Mucosa of gallbladder (tissue), 1 donor: ENCODE results near the gene RAB32. TPM values are rescaled to one million over a fixed set of nuclear protein-coding genes. Genes with fewer than 3 reads are reported as not detected.
A peak's percentile ranks its signal among the peaks of the same experiment; 100 is the strongest.
"Not testable (repeated sequence)": the region's sequence is repeated elsewhere in the genome, so short reads cannot be mapped to it uniquely, and the experiment has no call there.

ENCODE experiments used
- DNase-seq: peaks from one replicate; pipeline ENCODE4 v3.0.0-alpha.2; 2020; ENCODE audit warnings: low spot score
- total RNA-seq: library from RNA; stranded (reverse); gene quantifications from one replicate; pipeline ENCODE4 v1.2.1, GENCODE V29; 2021
- donor health status: DM: no; HTN: no; CAD: no.

RAB32 gene
- total RNA-seq = 31.1 TPM

DNA sequence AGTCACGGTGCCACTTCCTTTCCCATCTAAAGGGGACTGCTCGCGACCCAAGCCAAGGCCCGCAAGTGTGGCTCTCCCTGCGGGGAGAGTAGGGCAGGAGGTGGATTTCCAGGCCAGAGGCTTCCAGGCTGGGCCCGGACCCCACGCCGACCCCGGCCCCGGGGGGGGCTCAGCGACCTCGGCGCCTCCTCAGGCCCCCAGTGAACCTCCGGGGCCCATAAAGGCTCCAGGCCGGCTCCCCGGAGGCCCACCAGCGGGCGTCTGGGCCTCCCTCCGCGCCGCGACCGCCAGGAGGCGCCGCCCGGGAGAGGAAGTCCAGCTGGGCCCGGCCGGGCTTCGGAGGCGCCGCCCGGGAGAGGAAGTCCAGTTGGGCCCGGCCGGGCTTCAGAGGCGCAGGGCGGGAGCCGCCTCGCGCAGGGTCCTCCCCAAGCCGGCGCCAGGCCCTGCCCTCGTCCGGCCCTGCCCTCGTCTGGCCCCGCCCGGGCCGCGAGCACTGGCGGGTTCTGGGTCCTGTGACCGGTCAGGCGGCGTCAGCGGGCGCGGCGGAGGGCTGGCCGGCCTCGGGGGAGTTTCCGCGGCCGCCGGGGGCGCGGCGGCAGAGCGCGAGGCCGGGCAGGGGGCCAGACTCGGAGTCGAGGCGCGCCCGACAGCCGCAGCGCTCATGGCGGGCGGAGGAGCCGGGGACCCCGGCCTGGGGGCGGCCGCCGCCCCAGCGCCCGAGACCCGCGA is at the start of gene RAB32:
Gene RAB32, plus strand, starts transcription at position 623 of the 729 bp plus-strand sequence. Its CDS starts 39 bp downstream, at position 662.
- peak; percentile 94 for DNase-seq

DNA sequence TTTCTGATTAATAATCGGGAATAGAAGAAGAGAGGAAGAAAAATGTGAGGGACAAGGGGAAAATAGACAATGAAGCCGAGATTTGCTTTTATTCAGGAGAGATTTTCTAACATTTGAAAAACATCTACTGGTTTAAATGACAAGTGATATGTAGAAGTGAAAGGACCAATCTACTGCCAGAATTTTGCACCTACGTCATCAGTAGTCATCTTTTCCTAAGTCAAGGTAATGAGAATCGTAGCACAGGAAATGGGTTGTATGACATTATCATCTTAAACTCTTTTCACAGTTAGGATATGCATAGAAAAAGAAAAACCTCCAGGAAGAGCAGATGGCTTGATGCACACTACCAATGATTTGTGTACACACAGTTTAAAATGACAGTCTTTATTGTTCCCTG is 45.3 kb upstream of the RAB32 start:
- no peak for DNase-seq

DNA sequence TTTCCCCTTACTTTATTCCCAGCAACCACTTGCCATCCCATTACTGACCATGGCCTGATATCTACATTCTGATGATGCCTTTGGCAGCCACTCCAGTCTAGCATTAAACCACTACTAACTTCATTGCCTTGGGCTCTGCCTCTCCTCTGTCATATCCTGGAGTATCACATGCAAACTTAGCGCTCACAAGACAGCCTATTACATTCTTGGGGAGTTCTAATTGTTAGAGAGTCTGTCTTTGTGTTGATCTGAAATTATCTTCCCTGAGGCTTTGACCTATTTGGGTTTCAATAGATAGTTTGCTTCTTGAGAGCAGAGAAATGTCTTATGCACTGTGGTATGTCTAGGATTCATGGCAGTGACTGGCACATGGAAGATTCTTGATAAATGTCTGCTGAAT is 40.5 kb upstream of the RAB32 start:
- no peak for DNase-seq

DNA sequence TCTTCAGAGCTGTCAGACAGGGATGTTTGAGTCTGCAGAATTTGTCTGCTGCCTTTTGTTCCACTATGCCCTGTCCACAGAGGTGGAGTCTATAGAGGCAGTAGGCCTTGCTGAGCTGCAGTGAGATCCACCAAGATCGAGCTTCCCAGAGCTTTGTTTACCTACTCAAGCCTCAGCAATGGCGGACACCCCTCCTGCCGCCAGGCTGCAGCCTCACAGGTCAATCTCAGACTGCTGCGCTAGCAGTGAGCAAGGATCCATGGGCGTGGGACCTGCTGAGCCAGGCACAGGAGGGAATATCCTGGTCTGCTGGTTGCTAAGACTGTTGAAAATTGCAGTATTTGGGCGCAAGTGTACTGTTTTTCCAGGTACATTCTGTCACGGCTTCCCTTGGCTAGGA is 28.4 kb upstream of the RAB32 start:
- DNase-seq = no peak

DNA sequence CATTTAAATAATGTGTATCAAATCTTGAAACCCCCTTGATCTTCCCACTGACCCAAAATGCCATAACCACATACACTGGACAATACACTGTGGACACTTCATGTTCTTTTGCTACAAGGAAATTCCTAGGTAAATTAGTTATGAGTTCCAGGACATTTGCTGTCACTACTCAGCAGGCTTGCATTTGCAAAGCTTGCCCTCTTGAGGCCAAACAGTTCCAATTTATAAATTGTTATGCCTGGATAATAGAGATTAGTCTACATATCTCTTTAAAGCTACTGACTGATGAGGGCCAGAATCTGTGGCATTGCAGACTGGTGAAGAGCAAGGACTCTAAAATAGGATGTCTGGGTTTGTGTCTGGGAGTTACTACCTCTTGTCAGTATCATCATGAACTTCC is 17.4 kb upstream of the RAB32 start:
- DNase-seq = no peak

DNA sequence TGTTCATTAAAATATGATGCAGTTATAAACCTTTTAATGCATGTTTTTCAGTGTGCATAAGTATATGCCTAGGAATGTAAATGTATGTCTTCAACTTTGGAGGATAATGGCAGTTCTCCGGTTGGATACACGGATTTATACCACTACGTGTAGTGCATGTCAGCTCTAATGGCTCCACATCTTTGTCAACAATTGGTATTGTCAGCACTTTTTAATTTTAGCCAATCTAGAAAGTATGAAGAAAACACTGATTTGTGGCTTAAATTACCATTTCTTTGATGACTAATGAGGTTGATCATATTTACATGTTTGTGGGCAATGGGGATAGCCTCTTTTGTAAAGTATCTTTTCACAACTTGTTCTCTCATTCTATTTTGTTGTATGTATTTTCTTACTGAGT is 10.9 kb upstream of the RAB32 start:
- DNase-seq = no peak

DNA sequence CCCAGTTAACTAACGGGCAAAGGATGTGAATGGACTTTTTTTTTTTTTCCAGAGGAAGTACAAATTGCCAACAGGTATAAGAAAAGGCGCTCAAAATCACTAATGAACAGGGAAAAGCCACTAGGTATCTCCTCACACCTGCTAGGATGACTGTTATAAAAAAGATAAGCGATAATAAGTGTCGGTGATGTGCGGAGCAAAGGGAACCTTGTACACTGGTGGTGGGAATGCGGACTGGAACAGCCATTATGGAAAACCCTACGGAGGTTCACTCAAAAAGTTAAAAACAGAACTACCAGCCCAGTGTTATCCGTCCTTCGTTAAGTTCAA is 787 bp upstream of the RAB32 start:
- DNase-seq = no peak

DNA sequence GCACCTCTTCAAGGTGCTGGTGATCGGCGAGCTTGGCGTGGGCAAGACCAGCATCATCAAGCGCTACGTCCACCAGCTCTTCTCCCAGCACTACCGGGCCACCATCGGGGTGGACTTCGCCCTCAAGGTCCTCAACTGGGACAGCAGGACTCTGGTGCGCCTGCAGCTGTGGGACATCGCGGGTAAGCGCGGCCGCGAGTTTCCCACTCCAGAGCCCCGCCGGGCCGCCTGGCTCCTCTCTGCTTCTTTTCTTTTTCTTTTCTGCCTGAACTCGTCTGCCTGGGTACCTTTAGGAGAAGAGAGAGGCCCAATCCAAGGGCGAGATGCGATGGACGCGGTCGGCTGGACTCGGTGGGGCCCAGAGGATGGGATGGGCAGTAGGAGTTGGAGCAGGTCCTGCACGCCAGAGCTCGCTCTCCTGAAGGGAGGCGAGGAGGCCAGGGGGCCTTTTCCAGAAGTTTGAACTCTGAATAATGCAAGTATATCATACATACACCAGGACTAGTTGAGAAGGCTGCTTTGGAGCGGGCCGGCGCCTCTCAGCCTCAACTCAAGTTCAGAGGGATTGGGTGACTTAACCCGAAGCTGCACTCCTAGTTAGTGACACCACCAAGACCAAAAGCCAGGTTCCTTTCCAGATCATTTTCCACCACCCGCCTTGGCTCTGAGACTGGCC is 445 bp downstream of the RAB32 start:
- DNase-seq = peak; percentile 60

DNA sequence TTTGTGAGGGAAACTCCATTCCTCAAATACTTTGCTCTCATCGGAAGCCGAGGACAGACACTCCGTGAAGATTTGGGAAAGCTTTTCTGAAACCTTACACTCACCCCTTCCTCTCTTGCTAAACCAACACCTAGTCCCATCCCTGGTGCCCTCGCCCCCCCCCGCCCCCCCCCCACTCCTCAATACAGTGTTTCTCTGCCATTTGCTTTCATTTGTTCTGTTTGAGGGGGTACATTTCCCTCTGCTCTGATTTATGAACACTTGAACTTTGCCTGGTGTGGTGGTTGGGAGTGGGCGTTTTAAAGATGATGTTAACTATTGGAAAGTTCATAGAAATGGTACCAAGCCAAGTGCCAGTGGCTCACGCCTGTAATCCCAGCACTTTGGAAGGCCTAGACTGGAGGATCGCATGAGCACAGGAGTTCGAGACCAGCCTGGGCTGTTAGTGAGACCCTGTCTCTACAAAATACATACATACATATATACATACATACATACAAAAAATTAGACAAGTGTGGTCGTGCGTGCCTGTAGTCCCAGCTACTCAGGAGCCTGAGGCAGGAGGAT is 1.1 kb downstream of the RAB32 start:
- DNase-seq = no peak

DNA sequence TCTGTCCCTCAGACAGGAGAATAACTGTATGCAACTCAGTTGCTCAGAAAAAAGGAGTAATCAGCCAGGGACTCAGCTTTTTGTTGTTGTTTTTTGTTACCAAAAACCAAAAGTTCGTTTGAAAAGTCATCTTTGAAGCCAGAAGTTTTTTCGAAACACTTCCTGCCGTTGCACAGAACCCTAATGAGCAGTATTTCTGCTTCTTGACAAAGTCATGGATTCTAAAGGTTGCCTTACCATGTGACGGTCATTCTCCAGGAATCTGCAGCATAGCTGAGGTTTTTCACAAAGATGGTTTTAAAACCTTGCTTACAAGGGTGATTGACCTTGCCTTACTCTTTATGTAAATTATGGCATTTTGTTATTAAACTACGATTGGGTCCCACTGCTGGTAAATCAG is 1.9 kb downstream of the RAB32 start:
- no peak for DNase-seq

DNA sequence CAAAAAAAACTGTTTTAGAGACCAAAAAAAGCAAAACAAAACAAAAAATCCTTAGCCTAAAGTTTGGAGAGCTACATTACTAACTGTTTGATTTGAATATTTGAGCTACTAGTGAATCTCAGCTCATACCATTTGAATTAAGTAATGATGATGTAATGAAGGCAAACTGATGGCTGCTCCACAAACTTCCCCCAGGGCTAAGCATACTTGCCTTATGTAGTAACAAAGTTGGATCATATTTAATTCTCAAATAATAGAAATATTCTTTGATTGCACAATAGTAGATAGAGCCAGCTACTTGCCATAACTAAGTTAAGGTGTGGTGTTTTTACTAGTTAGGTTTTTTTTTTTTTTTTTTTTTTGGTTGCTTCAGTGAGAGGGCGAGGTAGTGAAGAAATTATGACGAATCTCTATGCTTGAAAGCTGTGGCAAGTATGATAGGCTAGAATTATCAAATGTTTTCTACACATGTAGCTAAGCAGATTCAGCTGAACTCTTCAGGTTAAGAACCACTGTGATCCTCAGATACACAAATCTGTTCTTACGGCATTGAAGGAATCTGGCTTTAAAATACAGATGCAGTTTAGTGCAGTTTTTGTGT is 2.9 kb downstream of the RAB32 start:
- DNase-seq = no peak

DNA sequence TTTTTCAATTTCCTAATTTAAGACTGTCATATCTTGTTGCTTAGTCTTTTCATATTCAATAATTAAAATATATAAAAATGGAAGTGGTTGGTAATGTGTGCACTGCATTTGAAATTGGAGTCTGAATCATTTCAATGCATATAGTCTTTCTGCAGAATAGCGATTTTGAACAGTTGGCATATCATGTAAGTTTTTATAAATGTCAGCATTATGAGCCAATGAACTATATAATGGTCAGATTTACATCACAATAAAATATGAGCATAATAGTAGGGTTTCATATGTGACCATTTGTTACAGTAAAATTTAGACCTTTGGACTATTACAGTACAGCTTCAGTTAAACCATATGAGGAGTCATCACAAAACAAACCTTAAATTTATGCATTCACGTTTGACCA is 4.3 kb downstream of the RAB32 start:
- DNase-seq = no peak

DNA sequence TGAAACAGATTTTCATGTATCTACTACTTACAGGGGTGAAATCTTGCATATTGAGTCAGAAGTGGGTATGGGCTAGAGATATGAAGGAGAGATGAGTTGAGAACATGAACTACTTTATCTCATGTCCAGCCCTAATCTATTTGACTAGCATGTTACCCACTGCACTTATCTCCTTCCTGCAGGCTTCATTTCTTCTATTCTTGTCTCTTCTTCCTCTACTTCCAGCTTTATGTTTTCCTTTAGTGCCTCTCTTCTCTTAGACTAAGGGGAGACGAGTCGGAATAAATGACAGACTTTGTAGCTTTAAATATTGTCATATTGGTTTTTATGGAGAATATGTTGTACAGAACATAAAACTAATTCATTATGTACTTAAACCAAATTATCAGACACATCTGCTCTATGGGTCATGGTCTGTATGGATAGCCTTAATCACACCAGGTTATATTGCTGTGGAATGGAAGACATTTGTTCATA is 5.3 kb downstream of the RAB32 start:
- no peak for DNase-seq

DNA sequence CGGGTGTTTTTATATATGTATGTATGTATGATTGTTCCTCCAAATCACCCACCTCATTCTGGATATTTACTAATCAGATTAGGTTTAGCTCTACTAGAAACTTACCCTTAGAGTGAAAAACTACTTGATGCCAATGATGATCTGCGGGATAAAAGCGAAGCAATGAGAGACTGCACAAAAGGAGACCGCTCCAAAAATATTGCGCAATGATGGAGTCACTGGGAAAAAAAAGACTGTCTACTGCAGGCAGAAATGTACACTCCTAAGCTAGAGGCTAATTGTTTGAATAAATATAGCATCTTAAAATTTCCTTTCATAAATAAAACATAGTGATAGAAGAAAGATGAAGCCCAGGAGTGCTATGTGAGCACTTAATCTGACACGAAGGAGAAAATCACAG is 7.3 kb downstream of the RAB32 start:
- DNase-seq = no peak

DNA sequence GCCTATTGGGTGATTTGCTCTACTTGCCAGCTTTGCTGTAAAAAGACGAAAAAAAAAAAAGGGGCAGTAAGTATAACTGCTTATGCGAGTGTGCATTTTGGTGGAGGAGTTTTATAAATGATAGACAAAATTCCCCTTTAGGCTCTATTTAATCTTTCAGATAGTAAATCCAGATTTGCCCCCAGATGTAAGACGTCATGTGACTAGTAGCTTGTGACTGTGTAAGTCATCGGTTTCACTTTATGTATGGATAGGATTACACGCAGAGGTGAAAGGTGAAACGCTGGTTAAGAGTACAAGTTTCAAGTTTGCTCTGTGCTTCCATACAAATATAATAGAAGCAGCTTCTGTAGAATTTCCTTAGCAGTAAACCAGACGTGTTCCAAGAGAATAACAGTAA is 7.9 kb downstream of the RAB32 start:
- no peak for DNase-seq

DNA sequence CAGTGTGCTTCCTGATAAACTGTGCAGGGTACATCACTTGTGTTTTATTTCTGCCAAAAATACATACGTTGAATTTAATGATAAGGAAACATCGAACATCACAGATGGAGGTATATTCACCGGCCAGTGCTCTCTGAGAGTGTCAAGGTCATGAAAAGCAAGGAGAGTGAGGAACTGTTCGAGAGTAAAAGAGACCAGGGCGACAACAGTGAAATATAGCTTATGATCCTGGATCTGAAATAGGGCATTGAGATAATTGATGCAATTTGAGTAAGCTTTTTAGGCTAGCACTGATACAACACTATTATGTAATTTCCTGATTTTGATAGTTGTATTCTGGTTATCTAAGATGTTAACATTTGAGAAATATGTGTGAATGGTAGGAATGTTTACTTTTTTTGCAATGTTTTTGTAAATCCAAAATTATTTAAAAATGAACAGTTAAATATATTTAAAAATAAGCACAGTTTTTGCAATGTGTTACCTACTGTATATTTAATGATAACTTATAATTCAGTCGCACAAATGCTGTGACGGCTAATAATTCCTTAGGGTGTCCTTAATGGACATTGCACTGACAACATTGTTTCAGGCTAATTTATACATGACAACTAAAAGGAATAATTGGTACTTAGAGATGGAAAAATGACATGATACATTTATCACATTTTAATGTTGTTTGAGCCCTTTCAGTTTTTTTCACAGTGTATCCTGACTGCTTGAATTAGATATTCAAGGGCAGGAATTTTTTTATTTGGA is 9.9 kb downstream of the RAB32 start:
- no peak for DNase-seq

DNA sequence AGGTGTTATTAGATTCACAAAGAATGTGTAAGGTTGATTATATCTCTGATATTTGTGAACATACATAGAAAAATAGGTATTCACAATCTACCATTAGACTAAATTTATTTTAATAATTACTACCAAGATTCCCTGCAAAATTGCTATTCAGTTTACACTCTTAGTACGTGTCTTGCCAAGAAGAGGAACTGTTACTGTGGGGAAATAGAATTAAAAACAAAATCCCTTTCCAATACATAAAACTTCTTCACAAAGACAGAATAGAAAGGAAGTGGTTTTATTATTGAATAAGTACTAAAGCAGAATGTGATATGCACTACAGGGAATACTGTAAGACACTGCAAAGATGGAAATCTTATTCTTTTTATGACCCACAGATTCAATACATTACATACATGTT is 17.0 kb downstream of the RAB32 start:
- no peak for DNase-seq

DNA sequence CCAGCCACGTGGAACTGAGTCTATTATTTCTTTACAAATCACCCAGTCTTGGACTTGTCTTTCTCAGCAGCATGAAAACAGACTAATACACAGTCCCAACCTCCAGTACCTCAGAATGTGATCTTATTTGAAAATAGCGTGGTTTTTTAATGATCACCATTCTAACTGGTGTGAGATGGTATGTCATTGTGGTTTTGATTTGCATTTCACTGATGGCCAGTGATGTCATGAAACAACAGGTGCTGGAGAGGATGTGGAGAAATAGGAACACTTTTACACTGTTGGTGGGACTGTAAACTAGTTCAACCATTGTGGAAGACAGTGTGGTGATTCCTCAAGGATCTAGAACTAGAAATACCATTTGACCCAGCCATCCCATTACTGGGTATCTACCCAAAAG is 23.0 kb downstream of the RAB32 start:
- not testable (repeated sequence) for DNase-seq

DNA sequence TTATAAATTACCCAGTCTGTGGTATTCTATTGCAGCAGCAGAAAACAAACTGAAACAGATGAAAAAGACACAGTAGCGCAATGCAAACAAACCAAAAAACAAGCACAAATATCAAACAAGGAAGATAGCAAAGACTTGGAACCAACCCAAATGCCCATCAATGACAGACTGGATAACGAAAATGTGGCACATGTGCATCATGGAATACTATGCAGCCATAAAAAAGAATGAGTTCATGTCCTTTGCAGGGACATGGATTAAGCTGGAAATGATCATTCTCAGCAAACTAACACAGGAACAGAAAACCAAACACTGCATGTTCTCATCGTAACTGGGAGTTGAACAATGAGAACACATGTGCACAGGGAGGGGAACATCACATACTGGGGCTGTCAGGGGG is 25.0 kb downstream of the RAB32 start:
- DNase-seq = not testable (repeated sequence)

DNA sequence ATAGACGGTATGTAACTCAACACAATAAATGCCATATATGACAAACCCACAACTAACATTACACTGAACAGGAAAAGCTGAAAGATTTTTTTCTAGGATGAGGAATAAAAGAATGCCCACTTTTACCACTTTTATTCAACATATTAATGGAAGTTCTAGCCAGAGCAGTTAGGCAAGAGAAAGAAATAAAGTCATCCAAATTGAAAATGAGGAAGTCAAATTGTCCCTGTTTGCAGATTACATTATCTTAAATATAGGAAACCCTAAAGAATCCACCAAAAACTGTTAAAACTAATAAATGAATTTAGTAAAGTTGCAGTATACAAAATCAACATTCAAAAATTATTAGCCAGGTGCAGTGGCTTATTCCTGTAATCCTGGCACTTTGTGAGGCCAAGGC is 30.6 kb downstream of the RAB32 start:
- DNase-seq = no peak

DNA sequence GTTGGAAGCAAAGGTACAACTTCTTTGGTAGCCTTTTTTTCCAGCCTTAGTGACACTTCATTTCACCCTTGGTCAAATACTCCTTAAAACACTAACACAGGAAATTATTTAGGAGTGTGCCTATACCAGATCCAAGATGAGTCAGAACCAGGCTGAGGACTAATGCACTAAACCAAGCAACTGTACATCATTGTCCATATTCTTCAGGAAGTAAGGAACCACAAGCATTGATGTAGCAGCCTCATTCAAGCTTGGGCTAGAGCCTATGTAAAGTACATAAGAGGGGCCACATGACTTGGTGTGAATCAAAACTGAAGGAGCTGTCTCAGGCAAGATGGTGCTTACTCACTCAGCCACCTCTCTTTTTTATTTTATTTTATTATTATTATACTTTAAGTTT is 34.4 kb downstream of the RAB32 start:
- DNase-seq = no peak

DNA sequence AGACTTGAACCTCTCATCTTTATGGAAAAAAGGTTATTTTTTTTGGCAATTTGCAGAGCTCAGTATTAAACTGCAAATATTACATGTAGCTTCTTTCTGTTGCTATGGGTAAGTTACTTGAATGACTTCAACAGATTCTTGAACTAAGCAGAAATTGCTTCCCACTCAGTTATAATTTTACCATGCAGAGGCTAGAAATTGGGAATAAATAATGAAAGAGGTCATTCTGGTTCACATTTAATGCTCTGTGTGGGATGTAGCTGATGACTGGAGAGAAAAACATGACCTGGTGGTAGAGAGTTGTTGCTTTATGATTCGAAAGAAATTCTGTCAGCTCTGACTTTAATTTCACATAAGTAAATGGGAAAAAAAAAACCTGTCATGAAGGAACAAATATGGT is 38.3 kb downstream of the RAB32 start:
- DNase-seq = no peak
